PC-9 (cell line): Measurements from ENCODE around the gene RAB36.

Source experiments
- CTCF ChIP-seq: fragments of 200-600 bp; sonication (generic); conservative IDR thresholded peaks from 2 replicates; pipeline ENCODE4 v1.6.1; 2017; ENCODE audit warnings: mixed run types, antibody characterized with exemption, mild to moderate bottlenecking, moderate library complexity
- EZH2 ChIP-seq: fragments of 200-600 bp; sonication (generic); IDR thresholded peaks from 2 replicates; pipeline ENCODE4 v1.8.0; 2017; ENCODE audit warnings: antibody characterized with exemption, low read depth

GRCh38 chr22:23114721-23115020 lies 30.6 kb upstream of the RAB36 start:
- no peak for TF ChIP-seq CTCF
- TF ChIP-seq EZH2 = no peak
